MCF 10A (cell line): ENCODE data around the gene FAM136A. TPM values are rescaled to one million over a fixed set of nuclear protein-coding genes. Genes with fewer than 3 reads are reported as not detected.

Experiments used
- BruUV-seq: library from RNA; stranded (reverse); fragments of 400-500 nt; replicated peaks from 2 replicates; lab custom pipeline; 2021; lab: Mats Ljungman, UMichigan
- CTCF ChIA-PET: fragments of 300-600 bp; sonication (Branson Sonifier 250); formaldehyde crosslinking; extraction: SDS; loops from one replicate; lab custom pipeline; 2021; ENCODE audit warnings: antibody characterized with exemption, inconsistent platforms; lab: Yijun Ruan, JAX
- POLR2A ChIA-PET: fragments of 300-600, 350-650 bp; sonication (Branson Sonifier 250); formaldehyde crosslinking; extraction: SDS; loops from one replicate; lab custom pipeline; 2020; ENCODE audit warnings: antibody characterized with exemption, inconsistent platforms; lab: Yijun Ruan, JAX
- DNase-seq: peaks from one replicate; pipeline ENCODE4 v3.0.0-alpha.2; 2018; ENCODE audit not compliant: unreplicated experiment
- H3K27ac Mint-ChIP-seq: one replicate; pipeline ENCODE4 v1.8.0; 2022; ENCODE audit warnings: mild to moderate bottlenecking, low read depth, mixed read lengths; ENCODE audit not compliant: unreplicated experiment
- H3K27me3 Mint-ChIP-seq: one replicate; pipeline ENCODE4 v1.8.0; 2022; ENCODE audit warnings: mixed read lengths; ENCODE audit not compliant: insufficient read depth, unreplicated experiment
- H3K36me3 Mint-ChIP-seq: one replicate; pipeline ENCODE4 v1.8.0; 2022; ENCODE audit warnings: mild to moderate bottlenecking, moderate library complexity, mixed read lengths; ENCODE audit not compliant: insufficient read depth, unreplicated experiment
- H3K4me1 Mint-ChIP-seq: one replicate; pipeline ENCODE4 v1.8.0; 2022; ENCODE audit warnings: mixed read lengths; ENCODE audit not compliant: insufficient read depth, unreplicated experiment
- H3K4me3 Mint-ChIP-seq: one replicate; pipeline ENCODE4 v1.8.0; 2022; ENCODE audit warnings: mild to moderate bottlenecking, moderate library complexity, mixed read lengths; ENCODE audit not compliant: unreplicated experiment
- H3K9me3 Mint-ChIP-seq: one replicate; pipeline ENCODE4 v1.8.0; 2022; ENCODE audit warnings: mixed read lengths; ENCODE audit not compliant: unreplicated experiment
- intact Hi-C: fragments of 100-400 bp; cut with micrococcal nuclease; formaldehyde crosslinking; loops from 2 replicates; pipeline ENCODE4 v1.14.1; 2022
- total RNA-seq: library from RNA; stranded (reverse); gene quantifications from 2 replicates; pipeline ENCODE4 v1.2.3, GENCODE V29; 2022
- TF ChIP-seq, protein P1 (sequence below): fragments of 200-600 bp; IDR thresholded peaks from one replicate; pipeline ENCODE4 v1.8.0; 2022; ENCODE audit warnings: antibody characterized with exemption, mild to moderate bottlenecking; ENCODE audit not compliant: unreplicated experiment

FAM136A gene
- total RNA-seq, 1 experiment from 2014 or later: 38.8 TPM

GRCh38 chr2:70312560-70312959 is 10.7 kb upstream of the FAM136A start:
- Mint-ChIP-seq H3K4me1 (no peaks in the 10 kb centered on the region), H3K27ac (no peak overlapping the region), H3K27me3 (no peaks in the 10 kb centered on the region), H3K9me3 (no peaks in the 10 kb centered on the region), H3K4me3 (no peak overlapping the region), H3K36me3 (no peaks in the 10 kb centered on the region)
- CTCF ChIA-PET: interaction anchor here (0.8 to 4.8 kb wide), 4 partner anchors 10 to 335 kb away, joined by 3 to 42 read pairs (median 6); partner anchors contain the start of gene FAM136A
- no peak for DNase-seq
- no TSS peak for BruUV-seq
- TF ChIP-seq, protein P1, sequence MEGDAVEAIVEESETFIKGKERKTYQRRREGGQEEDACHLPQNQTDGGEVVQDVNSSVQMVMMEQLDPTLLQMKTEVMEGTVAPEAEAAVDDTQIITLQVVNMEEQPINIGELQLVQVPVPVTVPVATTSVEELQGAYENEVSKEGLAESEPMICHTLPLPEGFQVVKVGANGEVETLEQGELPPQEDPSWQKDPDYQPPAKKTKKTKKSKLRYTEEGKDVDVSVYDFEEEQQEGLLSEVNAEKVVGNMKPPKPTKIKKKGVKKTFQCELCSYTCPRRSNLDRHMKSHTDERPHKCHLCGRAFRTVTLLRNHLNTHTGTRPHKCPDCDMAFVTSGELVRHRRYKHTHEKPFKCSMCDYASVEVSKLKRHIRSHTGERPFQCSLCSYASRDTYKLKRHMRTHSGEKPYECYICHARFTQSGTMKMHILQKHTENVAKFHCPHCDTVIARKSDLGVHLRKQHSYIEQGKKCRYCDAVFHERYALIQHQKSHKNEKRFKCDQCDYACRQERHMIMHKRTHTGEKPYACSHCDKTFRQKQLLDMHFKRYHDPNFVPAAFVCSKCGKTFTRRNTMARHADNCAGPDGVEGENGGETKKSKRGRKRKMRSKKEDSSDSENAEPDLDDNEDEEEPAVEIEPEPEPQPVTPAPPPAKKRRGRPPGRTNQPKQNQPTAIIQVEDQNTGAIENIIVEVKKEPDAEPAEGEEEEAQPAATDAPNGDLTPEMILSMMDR: no peak
- POLR2A ChIA-PET: interaction anchor here (0.7 to 0.8 kb wide), 3 partner anchors 9 to 240 kb away, joined by 3 to 4 read pairs (median 3); no protein-coding TSS in a partner anchor
- intact Hi-C loops: no loop called here

- no peaks in the 10 kb centered on the region for H3K27me3 Mint-ChIP-seq
- H3K27ac Mint-ChIP-seq: no peak overlapping the region
- no peaks in the 10 kb centered on the region for H3K9me3 Mint-ChIP-seq
- intact Hi-C loops: no loop called here
- CTCF ChIA-PET: interaction anchor here (2.4 kb wide), 1 partner anchor 8 kb away, joined by 7 read pairs; the partner anchor contains the start of gene FAM136A
- POLR2A ChIA-PET: interaction anchor here (1.5 kb wide), 1 partner anchor 9 kb away, joined by 3 read pairs; no protein-coding TSS in a partner anchor
- H3K4me3 Mint-ChIP-seq: no peak overlapping the region
- no peaks in the 10 kb centered on the region for H3K36me3 Mint-ChIP-seq
- no TSS peak for BruUV-seq
- TF ChIP-seq, protein P1: no peak
- no peak for DNase-seq
- H3K4me1 Mint-ChIP-seq: no peaks in the 10 kb centered on the region
Observed at GRCh38 chr2:70310899-70311298, 9.0 kb upstream of the FAM136A start.

DNA sequence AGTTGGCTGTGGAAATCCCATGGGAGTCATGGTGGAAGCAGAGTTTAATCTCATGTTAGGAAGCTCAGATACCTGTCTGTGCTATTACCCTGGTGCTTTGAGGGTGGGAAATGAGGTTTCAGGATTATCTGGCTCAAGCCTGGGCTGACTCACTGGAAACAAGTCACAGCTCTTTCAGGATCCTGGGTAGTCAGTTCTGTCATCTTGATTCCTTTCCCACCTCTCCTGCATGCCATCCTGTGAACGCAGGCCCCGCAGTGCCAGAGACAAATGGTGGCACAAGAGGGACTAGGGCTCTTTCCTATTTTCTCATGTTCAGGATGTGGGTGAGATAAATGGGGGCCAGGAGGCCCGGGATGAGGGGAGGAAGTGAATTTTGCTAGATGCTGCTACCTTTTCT is 3.7 kb upstream of the FAM136A start:
- POLR2A ChIA-PET: interaction anchor here (1.3 to 2.5 kb wide), 3 partner anchors 24 to 340 kb away, joined by 3 to 23 read pairs (median 13); no protein-coding TSS in a partner anchor
- no TSS peak for BruUV-seq

DNA sequence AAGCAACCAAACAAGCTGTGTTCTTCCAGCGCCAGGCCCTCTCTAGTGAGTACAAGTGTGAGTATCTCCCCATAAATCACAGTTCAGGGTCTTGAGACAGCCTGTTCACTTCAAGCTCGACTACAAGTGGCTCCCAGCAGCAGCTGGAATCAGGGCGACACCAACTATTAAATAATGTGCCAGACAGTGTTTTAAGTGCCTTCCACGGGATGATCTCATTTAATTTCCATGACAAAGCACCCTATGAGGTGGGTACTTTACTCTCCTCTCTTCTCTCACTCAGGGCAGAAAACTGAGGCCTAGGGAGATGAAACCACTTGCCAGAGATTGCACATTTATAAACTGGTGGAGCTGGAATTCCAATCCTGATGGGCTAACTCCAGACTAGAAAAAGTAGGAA is 2.6 kb upstream of the FAM136A start:
- CTCF ChIA-PET: interaction anchor here (0.6 to 7.2 kb wide), 44 partner anchors 9 to 643 kb away, joined by 3 to 170 read pairs (median 5); partner anchors contain the start of gene TGFA
- intact Hi-C loops: loop anchor here (1.0 to 5.0 kb wide), 7 partner anchors 37 to 643 kb away; partner anchors contain the start of gene TGFA
- TF ChIP-seq, protein P1: no peak
- POLR2A ChIA-PET: interaction anchor here (0.5 to 4.1 kb wide), 18 partner anchors 8 to 644 kb away, joined by 3 to 42 read pairs (median 4); partner anchors contain the start of gene SNRPG
- H3K27ac Mint-ChIP-seq: no peak overlapping the region
- no peaks in the 10 kb centered on the region for H3K9me3 Mint-ChIP-seq
- H3K36me3 Mint-ChIP-seq: peaks cover 15% of the 10 kb centered on the region
- H3K4me3 Mint-ChIP-seq: no peak overlapping the region
- no peak for DNase-seq
- BruUV-seq: no TSS peak
- no peaks in the 10 kb centered on the region for H3K4me1 Mint-ChIP-seq
- H3K27me3 Mint-ChIP-seq: no peaks in the 10 kb centered on the region

More for the DNA sequence above, 3.7 kb upstream of the FAM136A start:
- no peak for DNase-seq
- no peak overlapping the region for H3K27ac Mint-ChIP-seq
- H3K27me3 Mint-ChIP-seq: no peaks in the 10 kb centered on the region
- peaks cover 4% of the 10 kb centered on the region for H3K36me3 Mint-ChIP-seq
- TF ChIP-seq, protein P1: no peak
- intact Hi-C loops: no loop called here
- H3K4me1 Mint-ChIP-seq: no peaks in the 10 kb centered on the region
- no peaks in the 10 kb centered on the region for H3K9me3 Mint-ChIP-seq
- no peak overlapping the region for H3K4me3 Mint-ChIP-seq
- CTCF ChIA-PET: interaction anchor here (0.6 to 7.2 kb wide), 14 partner anchors 12 to 690 kb away, joined by 3 to 170 read pairs (median 6); partner anchors contain the start of gene SNRPG
